MV-4-11 (cell line): ENCODE measurements around the gene DIP2C.
"Not testable (repeated sequence)": the region's sequence is repeated elsewhere in the genome, so short reads cannot be mapped to it uniquely, and the experiment has no call there.

ENCODE experiments used
- DNase-seq: peaks from one replicate; lab custom pipeline; 2025; lab: John Stamatoyannopoulos, UW

Gene DIP2C

DNA sequence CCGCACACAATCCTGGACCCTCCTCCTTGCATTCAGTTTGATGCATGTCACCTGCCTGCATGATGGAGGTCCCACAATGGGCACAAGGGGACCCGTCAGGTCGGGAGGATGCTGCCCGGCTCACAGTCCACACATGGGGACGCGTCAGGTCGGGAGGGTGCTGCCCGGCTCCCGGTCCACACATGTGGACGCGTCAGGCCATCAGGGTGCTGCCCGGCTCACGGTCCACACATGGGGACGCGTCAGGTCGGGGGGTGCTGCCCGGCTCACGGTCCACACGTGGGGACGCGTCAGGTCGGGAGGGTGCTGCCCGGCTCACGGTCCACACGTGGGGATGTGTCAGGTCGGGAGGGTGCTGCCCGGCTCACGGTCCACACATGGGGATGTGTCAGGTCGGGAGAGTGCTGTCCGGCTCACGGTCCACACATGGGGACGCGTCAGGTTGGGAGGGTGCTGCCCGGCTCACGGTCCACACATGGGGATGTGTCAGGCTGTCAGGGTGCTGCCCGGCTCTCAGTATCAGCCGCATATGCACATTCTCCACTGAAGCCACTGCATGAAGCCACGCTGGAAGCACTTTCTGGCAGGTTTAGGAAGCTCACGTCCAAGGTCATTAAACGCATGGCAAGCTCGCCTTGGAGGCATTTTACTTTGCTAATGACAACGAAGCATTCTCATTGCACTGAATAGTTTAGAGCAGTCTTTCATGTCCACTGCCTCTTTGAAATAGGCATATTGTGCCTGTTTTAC lies 50.3 kb downstream of the DIP2C start:
- no peak for DNase-seq

DNA sequence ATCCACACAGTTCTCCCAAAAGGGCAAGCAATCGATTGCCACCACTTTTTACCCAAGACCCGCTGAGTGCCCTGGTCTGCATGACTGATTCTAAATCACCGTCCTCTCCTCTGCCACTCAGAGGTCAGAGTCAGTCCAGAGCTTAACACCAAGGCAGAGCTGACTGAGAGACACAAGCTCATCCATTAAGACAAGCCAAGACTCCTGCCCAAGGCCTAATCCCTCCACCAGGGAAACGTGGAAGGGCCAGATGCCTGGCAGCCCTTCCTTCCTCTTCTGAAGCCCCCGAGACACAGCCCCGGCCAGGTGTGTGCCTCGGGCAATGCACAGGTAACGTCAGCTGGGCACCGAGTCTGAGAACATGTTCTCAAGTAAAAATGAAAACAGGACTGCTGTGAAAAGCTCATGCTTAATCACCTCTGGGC lies 51.7 kb downstream of the DIP2C start:
- DNase-seq, result no peak

GRCh38 chr10:637221-637620 lies 52.2 kb downstream of the DIP2C start:
- no peak for DNase-seq

DNA sequence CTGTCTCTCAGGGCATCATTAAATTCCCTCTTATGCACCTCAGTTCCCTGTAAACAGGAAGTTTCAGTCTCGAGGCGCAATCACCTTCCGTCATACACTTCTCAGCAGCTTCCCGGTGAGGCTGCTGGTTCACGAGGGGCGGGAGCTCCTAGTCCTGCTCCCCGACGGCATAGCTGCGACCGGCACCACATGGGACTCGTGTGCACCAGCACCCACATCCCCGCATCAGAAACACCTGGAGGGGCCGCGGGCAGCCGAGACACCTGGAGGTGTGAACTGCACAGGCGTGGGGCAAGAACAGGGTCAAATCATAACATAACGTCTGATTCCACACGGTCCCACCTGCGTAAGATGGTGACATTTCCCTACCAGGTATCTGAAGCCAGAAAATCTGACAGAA lies 52.7 kb downstream of the DIP2C start:
- no peak for DNase-seq

GRCh38 chr10:636016-636730 lies 53.3 kb downstream of the DIP2C start:
- no peak for DNase-seq

DNA sequence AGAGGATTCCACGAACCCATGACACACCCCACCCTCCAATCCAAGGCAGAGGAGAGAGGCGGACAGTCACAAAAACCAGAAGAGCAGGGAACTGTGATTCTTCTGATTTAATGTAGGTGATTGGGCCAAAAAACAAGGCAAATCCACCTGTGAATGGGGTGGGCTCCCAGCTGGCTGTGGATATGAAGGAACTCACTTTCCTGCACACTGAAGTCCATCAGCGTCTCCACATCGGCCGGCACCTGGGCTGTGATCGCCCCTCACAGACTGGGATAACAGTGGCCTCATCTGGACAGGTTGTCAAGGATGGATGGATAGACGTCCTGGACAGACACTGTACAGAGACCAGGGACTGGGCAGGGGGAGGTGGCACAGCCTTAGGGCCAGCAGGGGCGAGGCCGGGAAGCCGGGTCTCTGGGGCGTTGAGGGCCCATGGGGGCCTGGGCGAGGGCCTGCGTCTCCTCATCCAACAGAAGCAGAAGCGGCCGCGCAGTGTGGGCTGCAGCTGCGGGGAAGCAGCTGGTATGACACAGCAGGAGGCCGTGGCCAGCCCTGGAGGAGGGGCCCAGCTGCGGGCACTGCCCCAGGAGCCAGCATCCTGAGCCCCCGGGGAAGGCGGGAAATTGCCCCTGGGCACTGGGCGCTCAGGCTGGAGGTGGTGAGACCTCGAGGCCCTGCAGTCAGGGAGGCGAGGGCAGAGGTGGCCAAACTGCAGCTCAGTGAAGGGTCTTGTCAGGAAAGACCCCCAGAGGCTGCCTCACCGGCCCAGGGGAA lies 54.2 kb downstream of the DIP2C start:
- DNase-seq, result no peak

DNA sequence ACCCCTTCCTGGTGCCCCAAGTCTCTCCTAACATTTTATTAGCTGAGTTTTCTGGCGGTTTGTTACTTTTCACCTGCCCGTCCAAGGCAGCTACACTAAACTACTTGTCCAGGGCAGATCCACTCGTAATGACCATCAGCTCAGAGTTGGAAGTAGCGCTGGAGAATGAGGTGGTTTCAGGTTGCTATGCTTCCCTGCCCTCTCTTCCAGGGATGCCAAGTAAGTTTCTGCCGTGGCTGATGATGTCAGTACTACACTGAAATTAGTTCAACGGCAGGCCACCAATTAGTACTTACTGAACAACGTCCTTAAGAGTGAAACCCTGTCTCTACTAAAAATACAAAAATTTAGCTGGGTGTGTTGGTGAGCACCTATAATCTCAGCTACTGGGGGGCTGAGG lies 55.2 kb downstream of the DIP2C start:
- no peak for DNase-seq

DNA sequence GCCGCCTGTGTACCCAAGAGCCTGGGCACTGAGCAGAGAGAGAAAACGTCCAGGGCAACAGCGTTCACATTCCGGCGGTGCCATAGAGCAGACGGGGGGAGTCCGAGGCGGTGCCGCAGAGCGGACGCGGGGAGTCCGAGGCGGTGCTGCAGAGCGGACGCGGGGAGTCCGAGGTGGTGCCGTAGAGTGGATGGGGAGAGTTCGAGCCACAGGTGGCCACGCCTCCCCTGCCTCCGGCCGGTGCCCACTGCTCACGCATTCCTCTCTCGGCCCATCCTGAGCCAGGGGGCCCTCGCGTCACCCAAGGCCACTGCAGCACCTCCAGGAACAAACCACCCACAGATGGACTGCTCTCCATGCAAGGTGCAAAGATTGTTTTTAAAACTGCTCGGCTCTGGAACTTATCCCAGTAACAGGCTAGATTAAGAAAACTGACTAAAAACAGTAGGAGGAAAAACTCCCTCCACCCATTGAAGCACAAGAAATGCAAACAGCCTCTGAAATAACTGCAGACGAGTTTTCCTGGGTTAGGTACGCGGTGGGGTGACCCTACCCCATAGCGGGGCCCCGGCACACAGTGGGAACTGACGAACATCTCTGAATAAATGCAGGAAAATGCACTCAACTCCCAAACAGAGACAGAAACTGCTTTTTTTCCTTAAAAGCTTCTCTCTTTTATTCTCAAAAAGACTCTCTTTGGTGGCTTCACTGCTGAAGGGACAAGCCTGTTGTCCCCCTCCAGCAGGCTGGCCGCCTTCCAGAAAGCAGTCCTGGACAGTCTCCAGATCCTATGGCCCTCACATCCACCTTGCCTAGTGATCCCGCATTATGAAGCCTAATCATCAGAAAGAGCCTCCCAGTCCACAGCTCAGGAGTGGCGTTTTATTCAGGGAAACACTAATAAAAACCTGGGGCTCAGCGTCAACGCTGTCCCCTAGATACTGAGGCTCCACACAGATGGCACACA lies 55.9 kb downstream of the DIP2C start:
- no peak for DNase-seq

- not testable (repeated sequence) for DNase-seq
Observed at GRCh38 chr10:632807-633177, 56.7 kb downstream of the DIP2C start.

- DNase-seq, result not testable (repeated sequence)
Observed at GRCh38 chr10:632155-632806, 57.2 kb downstream of the DIP2C start.

DNA sequence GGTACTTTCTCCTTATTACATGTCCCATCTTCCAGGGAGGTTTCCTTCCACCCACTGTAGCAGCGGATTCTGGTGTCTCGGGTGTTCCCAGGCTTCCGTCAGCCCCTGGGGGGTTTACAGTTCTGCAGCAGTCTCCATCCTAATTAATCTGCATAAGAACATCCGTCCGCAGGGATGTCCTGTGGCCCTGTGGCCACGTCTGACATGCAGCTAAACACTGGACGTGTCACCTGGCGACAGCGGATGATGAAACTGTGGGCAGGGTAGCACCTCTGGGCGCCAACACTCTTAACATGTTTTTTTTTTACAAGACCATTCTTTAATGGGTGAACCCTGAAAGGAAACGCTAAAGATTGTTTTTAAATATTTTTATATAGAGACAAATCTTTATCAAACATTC lies 58.2 kb downstream of the DIP2C start:
- no peak for DNase-seq

GRCh38 chr10:630581-631073 lies 58.8 kb downstream of the DIP2C start:
- DNase-seq, result no peak

DNA sequence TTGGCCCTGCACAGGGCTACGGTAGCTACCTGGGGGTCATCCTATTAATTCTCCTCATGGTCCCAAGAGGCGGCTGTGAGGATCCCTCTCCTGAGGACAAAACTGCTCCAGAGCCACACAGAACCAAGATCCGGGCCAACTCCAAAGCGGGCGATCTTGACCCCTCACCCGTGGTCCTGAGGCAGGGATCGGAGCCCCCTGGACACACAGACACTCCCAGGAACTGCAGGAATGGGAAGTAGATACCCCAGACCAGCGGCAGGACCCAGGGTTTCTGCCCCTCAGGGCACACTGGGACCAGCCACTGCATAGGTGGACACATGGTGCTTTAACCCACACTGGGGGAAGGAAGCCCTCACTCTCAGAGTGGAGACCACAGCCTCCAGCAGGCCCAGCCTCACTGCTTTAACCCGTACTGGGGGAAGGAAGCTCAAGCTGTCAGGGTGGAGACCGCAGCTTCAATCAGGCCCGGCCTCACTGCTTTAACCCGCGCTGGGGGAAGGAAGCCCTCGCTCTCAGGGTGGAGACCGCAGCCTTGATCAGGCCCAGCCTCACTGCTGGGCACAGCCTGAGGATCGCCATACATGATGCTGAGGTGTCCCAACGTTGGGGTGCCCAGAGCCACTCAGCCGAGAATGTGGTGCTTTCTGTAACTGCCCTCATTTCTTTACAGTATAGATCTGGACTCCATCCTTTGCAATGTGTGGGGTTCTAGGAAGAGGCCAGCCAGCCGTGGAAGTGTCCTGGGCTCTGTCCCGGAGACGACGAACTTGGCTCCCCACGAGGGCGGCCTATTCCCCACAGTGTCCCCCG lies 60.1 kb downstream of the DIP2C start:
- no peak for DNase-seq

DNA sequence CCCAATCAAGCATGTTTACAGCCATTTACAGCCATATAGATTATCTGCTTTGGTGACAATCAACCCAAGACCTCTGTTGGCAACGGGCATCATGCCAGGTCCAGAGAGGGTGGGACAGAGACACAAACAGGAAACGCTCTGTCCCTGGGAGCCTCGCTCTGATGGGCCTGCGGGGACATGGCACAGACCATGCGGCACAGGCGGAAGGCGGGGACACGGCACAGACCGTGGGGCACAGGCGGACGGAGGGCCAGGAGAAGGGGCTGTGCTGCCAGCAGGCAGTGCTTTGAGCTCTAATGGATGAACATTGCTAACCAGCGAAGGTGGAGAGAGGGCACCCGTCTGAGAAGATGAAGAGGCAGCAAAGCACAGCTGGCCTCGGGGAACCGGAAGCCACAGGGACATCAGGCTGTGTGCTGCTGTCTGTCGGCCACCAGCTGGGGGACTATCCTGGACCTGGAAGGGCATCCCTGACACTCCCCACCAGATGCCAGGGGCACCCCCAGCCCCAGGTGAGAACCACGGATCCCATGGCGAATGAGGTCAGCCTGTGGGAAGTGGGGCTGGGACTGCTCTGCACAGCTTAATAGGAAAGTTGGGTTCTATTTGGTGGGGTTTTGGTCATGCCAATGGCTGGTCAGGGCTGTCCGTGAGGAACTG lies 61.0 kb downstream of the DIP2C start:
- DNase-seq, result no peak

GRCh38 chr10:627032-627992 lies 62.2 kb downstream of the DIP2C start:
- no peak for DNase-seq

- DNase-seq, result no peak
Observed at GRCh38 chr10:625751-626711, 63.4 kb downstream of the DIP2C start.

GRCh38 chr10:625333-625696 lies 64.2 kb downstream of the DIP2C start:
- DNase-seq, result no peak
